ENCODE measurements around the gene KLK4. TPM values are rescaled to one million over a fixed set of nuclear protein-coding genes. Genes with fewer than 3 reads are reported as not detected.
A peak's percentile ranks its signal among the peaks of the same experiment; 100 is the strongest.

Gene KLK4
- total RNA-seq, 4 donors from 2014 or later: 1.4 TPM; not detected in 3

DNA sequence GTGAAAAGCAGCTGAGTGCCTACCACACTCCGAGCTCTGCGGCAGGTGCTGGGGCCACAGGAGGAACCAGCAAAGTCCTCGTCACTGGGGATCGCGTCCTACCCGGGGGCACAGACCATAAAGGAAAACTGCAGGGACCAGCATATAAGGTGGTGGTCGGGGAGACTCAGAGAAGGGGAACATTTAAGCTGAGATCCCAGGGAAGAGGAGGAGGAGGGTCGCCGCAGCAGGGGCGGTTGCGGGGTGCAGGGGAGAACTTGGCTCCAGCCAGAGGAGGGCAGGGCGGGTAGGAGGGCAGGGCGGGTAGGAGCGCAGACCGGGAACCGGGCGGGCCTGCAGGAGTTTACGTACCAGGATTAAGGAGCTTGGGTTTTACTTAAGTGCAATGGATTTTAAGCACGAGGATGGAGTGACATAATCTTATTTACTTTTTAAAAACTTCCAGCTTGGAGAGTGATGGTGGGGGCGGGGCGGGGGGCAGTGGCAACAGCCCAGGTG, 956 bp upstream of the KLK4 start:
- DNase-seq: no peak
- H3K9me3 ChIP-seq: no peaks in the 10 kb centered on the region
- no peak for TF ChIP-seq POLR2A (IDR thresholded peaks at IDR 0.05)
- TF ChIP-seq, protein P1, sequence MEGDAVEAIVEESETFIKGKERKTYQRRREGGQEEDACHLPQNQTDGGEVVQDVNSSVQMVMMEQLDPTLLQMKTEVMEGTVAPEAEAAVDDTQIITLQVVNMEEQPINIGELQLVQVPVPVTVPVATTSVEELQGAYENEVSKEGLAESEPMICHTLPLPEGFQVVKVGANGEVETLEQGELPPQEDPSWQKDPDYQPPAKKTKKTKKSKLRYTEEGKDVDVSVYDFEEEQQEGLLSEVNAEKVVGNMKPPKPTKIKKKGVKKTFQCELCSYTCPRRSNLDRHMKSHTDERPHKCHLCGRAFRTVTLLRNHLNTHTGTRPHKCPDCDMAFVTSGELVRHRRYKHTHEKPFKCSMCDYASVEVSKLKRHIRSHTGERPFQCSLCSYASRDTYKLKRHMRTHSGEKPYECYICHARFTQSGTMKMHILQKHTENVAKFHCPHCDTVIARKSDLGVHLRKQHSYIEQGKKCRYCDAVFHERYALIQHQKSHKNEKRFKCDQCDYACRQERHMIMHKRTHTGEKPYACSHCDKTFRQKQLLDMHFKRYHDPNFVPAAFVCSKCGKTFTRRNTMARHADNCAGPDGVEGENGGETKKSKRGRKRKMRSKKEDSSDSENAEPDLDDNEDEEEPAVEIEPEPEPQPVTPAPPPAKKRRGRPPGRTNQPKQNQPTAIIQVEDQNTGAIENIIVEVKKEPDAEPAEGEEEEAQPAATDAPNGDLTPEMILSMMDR (IDR thresholded peaks at IDR 0.05): no peak
- no peak overlapping the region for H3K4me3 ChIP-seq
- peaks cover 0 to 5% of the 10 kb centered on the region in 2 donors for H3K27me3 ChIP-seq
- H3K4me1 ChIP-seq: peaks cover 0 to 8% (median 0%) of the 10 kb centered on the region in 4 donors
- no peak overlapping the region for H3K27ac ChIP-seq
- H3K36me3 ChIP-seq: no peaks in the 10 kb centered on the region

DNA sequence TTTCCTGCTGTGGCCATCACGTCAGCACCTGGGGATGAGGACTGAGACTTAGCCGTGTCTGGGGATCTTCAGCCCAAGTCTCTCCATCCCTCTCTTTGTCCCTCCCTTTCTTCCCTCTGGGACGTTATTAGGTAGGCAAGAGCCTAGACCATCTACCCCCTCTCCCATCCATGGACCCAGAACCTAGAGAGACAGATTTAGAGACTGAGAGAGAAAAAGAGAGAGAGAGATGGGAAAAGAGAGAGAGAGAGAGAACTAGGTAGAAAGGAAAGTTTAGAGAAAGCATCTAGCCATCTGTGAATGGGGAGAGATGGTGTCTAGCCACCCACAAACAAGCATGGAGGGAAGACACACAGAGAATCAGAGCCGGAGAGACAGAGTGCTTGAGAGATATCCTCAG, 473 bp downstream of the KLK4 start:
- Histone ChIP-seq H3K4me3 (no peak overlapping the region), H3K9me3 (no peaks in the 10 kb centered on the region), H3K36me3 (no peaks in the 10 kb centered on the region), H3K4me1 (peaks cover 0 to 8% (median 0%) of the 10 kb centered on the region in 4 donors), H3K27ac (no peak overlapping the region), H3K27me3 (peaks cover 0 to 5% of the 10 kb centered on the region in 2 donors)
- DNase-seq: no peak
- TF ChIP-seq, protein P1 (IDR thresholded peaks at IDR 0.05): no peak
- no peak for TF ChIP-seq POLR2A (IDR thresholded peaks at IDR 0.05)

DNA sequence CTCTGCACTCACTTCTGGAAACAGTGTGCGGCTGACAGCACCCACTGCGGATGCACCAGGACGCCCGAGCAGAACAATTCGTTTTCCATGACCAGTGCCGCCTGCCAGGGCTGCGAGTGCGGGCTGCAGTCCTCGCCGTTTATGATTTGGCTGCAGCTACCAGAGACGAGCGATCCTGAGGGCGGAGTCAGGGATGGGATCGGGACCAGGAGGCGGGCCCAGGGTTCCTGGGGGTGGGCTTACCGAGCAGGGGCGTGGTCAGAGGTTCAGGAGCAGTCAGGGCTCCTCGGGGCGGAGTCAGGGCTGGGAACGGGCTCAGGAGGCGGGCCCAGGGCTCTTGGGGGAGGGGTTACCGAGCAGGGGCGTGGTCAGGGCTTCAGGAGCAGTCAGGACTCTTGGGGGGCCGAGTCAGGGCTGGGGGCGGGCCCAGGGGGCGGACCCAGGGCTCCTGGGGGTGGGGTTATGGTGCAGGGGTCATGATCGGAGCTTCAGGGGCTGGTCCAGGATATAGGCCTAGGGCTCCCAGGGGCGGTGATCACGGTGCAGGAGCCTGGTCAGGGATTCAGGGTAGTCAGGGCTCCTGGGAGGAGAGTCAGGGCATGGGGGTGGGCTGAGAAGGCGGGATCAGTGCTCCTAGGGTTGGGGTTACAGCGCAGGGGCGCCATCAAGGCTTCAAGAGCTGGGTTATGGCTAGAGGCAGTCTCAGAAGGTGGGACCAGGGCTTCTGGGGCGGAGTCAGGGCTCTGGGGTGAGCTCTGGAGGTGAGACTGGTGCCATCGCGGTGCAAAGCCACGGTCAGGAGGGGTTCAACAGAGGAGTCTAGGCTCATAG, 1.7 kb downstream of the KLK4 start:
- peak overlapping the region in 3 of 4 donors; percentile 2 to 15 (median 15) for H3K4me3 ChIP-seq
- peaks cover 0 to 8% (median 0%) of the 10 kb centered on the region in 4 donors for H3K4me1 ChIP-seq
- no peaks in the 10 kb centered on the region for H3K36me3 ChIP-seq
- no peak overlapping the region for H3K27ac ChIP-seq
- H3K9me3 ChIP-seq: no peaks in the 10 kb centered on the region
- TF ChIP-seq, protein P1 (IDR thresholded peaks at IDR 0.05): no peak
- TF ChIP-seq POLR2A (IDR thresholded peaks at IDR 0.05): no peak
- DNase-seq: peak; percentile 38 to 84 (median 81)
- H3K27me3 ChIP-seq: peaks cover 0 to 5% of the 10 kb centered on the region in 2 donors

GRCh38 chr19:50908336-50908735, 2.9 kb downstream of the KLK4 start:
- Histone ChIP-seq H3K9me3 (no peaks in the 10 kb centered on the region), H3K27me3 (peaks cover 0 to 5% of the 10 kb centered on the region in 2 donors), H3K4me3 (no peak overlapping the region), H3K27ac (no peak overlapping the region), H3K4me1 (peaks cover 0 to 8% (median 0%) of the 10 kb centered on the region in 4 donors), H3K36me3 (no peaks in the 10 kb centered on the region)
- no peak for DNase-seq
- TF ChIP-seq, protein P1 (IDR thresholded peaks at IDR 0.05): no peak
- no peak for TF ChIP-seq POLR2A (IDR thresholded peaks at IDR 0.05)

DNA sequence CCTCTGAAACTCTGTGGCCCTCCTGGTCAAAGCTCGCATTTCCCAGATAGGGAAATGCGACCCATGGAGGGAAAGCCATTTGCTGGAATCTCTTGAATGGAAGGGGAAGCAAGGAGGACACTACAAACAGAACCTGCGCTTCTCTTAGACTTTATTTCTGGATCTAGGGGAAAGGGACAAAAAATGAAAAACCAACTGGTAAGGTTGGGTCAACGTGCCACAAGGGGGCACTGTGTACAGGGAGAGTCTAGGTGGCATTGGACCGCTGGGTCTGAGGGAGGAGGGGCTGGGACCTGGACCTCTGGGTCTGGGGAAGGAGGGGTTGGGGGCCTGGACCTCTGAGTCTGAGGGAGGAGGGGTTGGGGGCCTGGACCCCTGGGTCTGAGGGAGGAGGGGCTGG, 5.0 kb downstream of the KLK4 start:
- H3K27ac ChIP-seq: no peak overlapping the region
- peaks cover 0 to 8% (median 0%) of the 10 kb centered on the region in 4 donors for H3K4me1 ChIP-seq
- no peaks in the 10 kb centered on the region for H3K36me3 ChIP-seq
- peak in 1 of 3 donors; percentile 54 for DNase-seq
- TF ChIP-seq, protein P1 (IDR thresholded peaks at IDR 0.05): peak in 4 of 6 experiments; percentile 24 to 45 (median 32)
- TF ChIP-seq POLR2A (IDR thresholded peaks at IDR 0.05): no peak
- no peak overlapping the region for H3K4me3 ChIP-seq
- no peaks in the 10 kb centered on the region for H3K9me3 ChIP-seq
- H3K27me3 ChIP-seq: peaks cover 0 to 2% of the 10 kb centered on the region in 2 donors
